Upper lobe of right lung (tissue), 1 donor: ENCODE results near the gene MYOZ1. TPM values are rescaled to one million over a fixed set of nuclear protein-coding genes. Genes with fewer than 3 reads are reported as not detected.

Experiments used
- ATAC-seq: fragments of 200-7000 bp; cut with Tn5 transposase; one replicate; pipeline ENCODE4 v1.9.1; 2020; ENCODE audit warnings: mild to moderate bottlenecking, moderate library complexity
- DNase-seq: peaks from one replicate; pipeline ENCODE4 v3.0.0-alpha.2; 2020
- H3K27ac ChIP-seq: fragments of 200-600 bp; one replicate; pipeline ENCODE4 v1.8.0; 2022
- H3K27me3 ChIP-seq: fragments of 200-600 bp; one replicate; pipeline ENCODE4 v1.8.0; 2022; ENCODE audit warnings: mild to moderate bottlenecking
- H3K36me3 ChIP-seq: fragments of 200-600 bp; one replicate; pipeline ENCODE4 v1.8.0; 2022
- H3K4me1 ChIP-seq: fragments of 200-600 bp; one replicate; pipeline ENCODE4 v1.8.0; 2022
- H3K4me3 ChIP-seq: fragments of 200-600 bp; one replicate; pipeline ENCODE4 v1.8.0; 2022; ENCODE audit warnings: mild to moderate bottlenecking
- H3K9me3 ChIP-seq: fragments of 200-600 bp; one replicate; pipeline ENCODE4 v1.8.0; 2022
- CTCF ChIP-seq: fragments of 200-600 bp; IDR thresholded peaks from one replicate; pipeline ENCODE4 v1.8.0; 2022; ENCODE audit warnings: antibody characterized with exemption
- intact Hi-C: fragments of 100-400 bp; cut with DNase I; formaldehyde crosslinking; loops from one replicate; pipeline ENCODE4 v1.11.0; 2022
- total RNA-seq: library from RNA; stranded (reverse); fragmentation: NEBNext Ultra II Directional; extraction: Animal tissue kit (Norgen Biotek cat#: 25700); gene quantifications from one replicate; pipeline ENCODE4 v1.2.1, GENCODE V29; 2021
- donor health status: DM: no; HTN: yes; CAD: no; lungs with severe emphysema.

Gene MYOZ1
- total RNA-seq, 1 donor from 2014 or later, result 5.2 TPM

GRCh38 chr10:73585327-73585726 is 55.9 kb downstream of the MYOZ1 start:
- Histone ChIP-seq H3K36me3 (no peaks in the 10 kb centered on the region), H3K27me3 (no peaks in the 10 kb centered on the region), H3K4me1 (peaks cover 39% of the 10 kb centered on the region), H3K9me3 (no peaks in the 10 kb centered on the region), H3K4me3 (no peak overlapping the region), H3K27ac (peak overlapping the region; percentile 67)
- DNase-seq, result no peak
- no peak for TF ChIP-seq CTCF
- ATAC-seq, result no peak
- intact Hi-C loops, result no loop called here

- Histone ChIP-seq H3K27me3 (no peaks in the 10 kb centered on the region), H3K36me3 (no peaks in the 10 kb centered on the region), H3K9me3 (no peaks in the 10 kb centered on the region), H3K4me3 (no peak overlapping the region), H3K27ac (no peak overlapping the region), H3K4me1 (peaks cover 33% of the 10 kb centered on the region)
- TF ChIP-seq CTCF, result no peak
- no peak for ATAC-seq
- DNase-seq, result no peak
- intact Hi-C loops, result no loop called here
Measured at GRCh38 chr10:73584737-73585136, 56.5 kb downstream of the MYOZ1 start.

GRCh38 chr10:73581918-73582317 is 59.4 kb downstream of the MYOZ1 start:
- TF ChIP-seq CTCF, result no peak
- no peaks in the 10 kb centered on the region for H3K36me3 ChIP-seq
- peaks cover 16% of the 10 kb centered on the region for H3K4me1 ChIP-seq
- no peaks in the 10 kb centered on the region for H3K27me3 ChIP-seq
- H3K9me3 ChIP-seq, result no peaks in the 10 kb centered on the region
- intact Hi-C loops, result no loop called here
- H3K4me3 ChIP-seq, result no peak overlapping the region
- no peak for DNase-seq
- no peak for ATAC-seq
- no peak overlapping the region for H3K27ac ChIP-seq

Other genes starting within 250 kb of the MYOZ1 start
- gene ANXA7, start 227.4 kb downstream of the MYOZ1 start, total RNA-seq, result 102 TPM
- gene MSS51, start 207.9 kb downstream of the MYOZ1 start, total RNA-seq, result 3.0 TPM
- 38.0 TPM for gene PPP3CB, start 145.4 kb downstream of the MYOZ1 start, total RNA-seq
- gene USP54, start 50.1 kb downstream of the MYOZ1 start, total RNA-seq, result 114 TPM
- 5.9 TPM for gene SYNPO2L, start 14.6 kb upstream of the MYOZ1 start, total RNA-seq
- gene AGAP5, start 56.6 kb upstream of the MYOZ1 start, total RNA-seq, result 9.8 TPM
- 71.0 TPM for gene SEC24C, start 102.9 kb upstream of the MYOZ1 start, total RNA-seq
- 19.4 TPM for gene CHCHD1, start 140.6 kb upstream of the MYOZ1 start, total RNA-seq
- gene ZSWIM8, start 144.1 kb upstream of the MYOZ1 start, total RNA-seq, result 117 TPM
- gene NDST2, start 170.1 kb upstream of the MYOZ1 start, total RNA-seq, result 35.0 TPM
- gene CAMK2G, start 233.1 kb upstream of the MYOZ1 start, total RNA-seq, result 36.2 TPM